ENCODE measurements around the gene BRD7. TPM values are rescaled to one million over a fixed set of nuclear protein-coding genes. Genes with fewer than 3 reads are reported as not detected.

Gene BRD7
- total and polyA plus RNA-seq, 2 of the 13 experiments (the other 11 are each of a cell fraction or from before 2014, with no cell fraction given): 82.3 to 149 TPM

- H3K27me3 ChIP-seq (ENCODE audit: control insufficient read depth in 1 of 2, insufficient read depth in 2 of 2, low read length in 2 of 2): peaks cover 5 to 24% of the 10 kb centered on the region in 2 experiments; a peak in 4 of 5 replicates
- H3K79me2 ChIP-seq (ENCODE audit: insufficient read depth, low read length): no peaks in the 10 kb centered on the region
- no peak overlapping the region for H2AFZ ChIP-seq (ENCODE audit: low read length)
- in situ Hi-C loops (cut with HindIII; ENCODE audit: extremely low pct_ligation_motif_present, low pct_unique_long_range_greater_than_20kb) (no loop called here), intact Hi-C loops (cut with micrococcal nuclease; ENCODE audit: unreplicated experiment) (no loop called here)
- no peaks in the 10 kb centered on the region for H3K9me3 ChIP-seq (ENCODE audit: low read length)
- H3K4me1 ChIP-seq (ENCODE audit: insufficient read depth, low read length): no peaks in the 10 kb centered on the region
- 43% methylated on average over 8 of the region's 8 CpGs for WGBS (ENCODE audit: low lambda C conversion rate)
- POLR2A ChIA-PET: no interaction called here
- no TSS peak for BruUV-seq (replicated peaks)
- no peaks in the 10 kb centered on the region for H4K20me1 ChIP-seq (ENCODE audit: insufficient read depth, low read length)
- TF ChIP-seq FOSL2 (CRISPR knock-in tag; IDR thresholded peaks at IDR 0.05) (peak; percentile 69), HOXA5 (CRISPR knock-in tag; IDR thresholded peaks at IDR 0.05) (no peak), PHF21A (CRISPR knock-in tag; IDR thresholded peaks at IDR 0.05) (no peak), HCFC1 (IDR thresholded peaks at IDR 0.05; ENCODE audit: low read depth, low read length) (no peak)
- CTCF ChIA-PET (ENCODE audit: low intra/inter-chr PET ratio, low total read pairs): no interaction called here
- FAIRE-seq (no peak), DNase-seq (ENCODE audit: low spot score) (no peak), ATAC-seq (no peak)
- H3K9ac ChIP-seq (ENCODE audit: insufficient read depth, low read depth, low read length): no peak overlapping the region
- no peaks in the 10 kb centered on the region for H3K36me3 ChIP-seq (replicated peaks in 1 of 2; ENCODE audit: control insufficient read depth in 1 of 2, insufficient read depth in 2 of 2, low read length in 2 of 2)
- no peak overlapping the region for H3K27ac ChIP-seq (ENCODE audit: extremely low read length, insufficient read depth, low read length)
- H3K4me3 ChIP-seq (replicated peaks in 1 of 3; ENCODE audit: insufficient read depth in 1 of 3, low read depth in 2 of 3, low read length in 3 of 3): no peak overlapping the region
- no peak overlapping the region for H3K4me2 ChIP-seq (ENCODE audit: low read depth, low read length)
Observed at GRCh38 chr16:50396761-50397535, 28.2 kb upstream of the BRD7 start.

GRCh38 chr16:50395763-50396710 lies 27.2 kb upstream of the BRD7 start:
- 79% methylated on average over 10 of the region's 10 CpGs for WGBS (ENCODE audit: low lambda C conversion rate)
- FAIRE-seq: no peak
- Histone ChIP-seq H2AFZ (ENCODE audit: low read length) (no peak overlapping the region), H3K4me2 (ENCODE audit: low read depth, low read length) (no peak overlapping the region), H3K36me3 (replicated peaks in 1 of 2; ENCODE audit: control insufficient read depth in 1 of 2, insufficient read depth in 2 of 2, low read length in 2 of 2) (no peaks in the 10 kb centered on the region), H3K9me3 (ENCODE audit: low read length) (no peaks in the 10 kb centered on the region), H3K79me2 (ENCODE audit: insufficient read depth, low read length) (no peaks in the 10 kb centered on the region), H3K27me3 (ENCODE audit: control insufficient read depth in 1 of 2, insufficient read depth in 2 of 2, low read length in 2 of 2) (peaks cover 3 to 20% of the 10 kb centered on the region in 2 experiments; a peak in 4 of 5 replicates), H4K20me1 (ENCODE audit: insufficient read depth, low read length) (no peaks in the 10 kb centered on the region), H3K4me1 (ENCODE audit: insufficient read depth, low read length) (peaks cover 2% of the 10 kb centered on the region), H3K27ac (ENCODE audit: extremely low read length, insufficient read depth, low read length) (no peak overlapping the region), H3K4me3 (replicated peaks in 1 of 3; ENCODE audit: insufficient read depth in 1 of 3, low read depth in 2 of 3, low read length in 3 of 3) (no peak overlapping the region), H3K9ac (ENCODE audit: insufficient read depth, low read depth, low read length) (no peak overlapping the region)
- intact Hi-C loops (cut with micrococcal nuclease; ENCODE audit: unreplicated experiment) (no loop called here), in situ Hi-C loops (cut with HindIII; ENCODE audit: extremely low pct_ligation_motif_present, low pct_unique_long_range_greater_than_20kb) (no loop called here)
- no peak for TF ChIP-seq ZNF337 (CRISPR knock-in tag; IDR thresholded peaks at IDR 0.05; ENCODE audit: borderline replicate concordance, low read depth)
- TF ChIP-seq GABPA (IDR thresholded peaks at IDR 0.05; ENCODE audit: low read depth, low read length): no peak
- peak; percentile 37 for TF ChIP-seq GABPA (CRISPR knock-in tag; IDR thresholded peaks at IDR 0.05; ENCODE audit: low read depth)
- TF ChIP-seq ZNF280D (CRISPR knock-in tag; IDR thresholded peaks at IDR 0.05): no peak
- no peak for DNase-seq (ENCODE audit: low spot score)
- no peak for ATAC-seq
- CTCF ChIA-PET (ENCODE audit: low intra/inter-chr PET ratio, low total read pairs): no interaction called here
- POLR2A ChIA-PET: no interaction called here
- no TSS peak for BruUV-seq (replicated peaks)

All from HepG2 (cell line).